SU-DHL-6 (cell line): ENCODE measurements around the gene COBL.

Experiments used
- CTCF ChIP-seq: fragments of 200-600 bp; sonication (generic); IDR thresholded peaks from one replicate; pipeline ENCODE4 v1.5.1; 2017; ENCODE audit warnings: antibody characterized with exemption, mild to moderate bottlenecking, low read length, moderate library complexity; ENCODE audit not compliant: insufficient read depth, poor library complexity, severe bottlenecking
- EZH2phosphoT487 ChIP-seq: fragments of 200-600 bp; sonication (generic), shearing (Covaris generic); conservative IDR thresholded peaks from 2 replicates; pipeline ENCODE4 v1.6.1; 2018; ENCODE audit warnings: mild to moderate bottlenecking, antibody characterized with exemption, low read length, moderate library complexity, mixed read lengths

- TF ChIP-seq CTCF (no peak), EZH2phosphoT487 (no peak)
Observed at GRCh38 chr7:51027935-51028830, 288.4 kb downstream of the COBL start.
